SK-N-SH treated with all-trans-retinoic acid at 6 μM for 48 hours (cell line): Measurements from ENCODE around the gene SP3.

Experiments
- ATAC-seq: fragments of 200-7000 bp; cut with Tn5 transposase; 3 replicates; pipeline ENCODE4 v1.9.1; 2020; ENCODE audit warnings: mild to moderate bottlenecking, moderate library complexity
- ARNTL ChIP-seq: fragments of 450-650 bp; formaldehyde crosslinking; IDR thresholded peaks from 2 replicates; pipeline ENCODE4 v1.5.0; 2020; ENCODE audit warnings: low read depth, mild to moderate bottlenecking, moderate library complexity, borderline replicate concordance
- BACH2 ChIP-seq: fragments of 250-450 bp; sonication (Bioruptor Pico); IDR thresholded peaks from 2 replicates; pipeline ENCODE4 v1.9.0; 2021; ENCODE audit warnings: mild to moderate bottlenecking, borderline replicate concordance
- CREB5 ChIP-seq: fragments of 250-450 bp; sonication (Bioruptor Pico); IDR thresholded peaks from 2 replicates; pipeline ENCODE4 v1.5.1; 2020; ENCODE audit warnings: low read depth, mild to moderate bottlenecking, moderate library complexity
- CSDC2 ChIP-seq: fragments of 250-450 bp; sonication (Bioruptor Pico); IDR thresholded peaks from 2 replicates; pipeline ENCODE4 v1.5.0; 2020; ENCODE audit warnings: mild to moderate bottlenecking, moderate library complexity
- CSRNP3 ChIP-seq: fragments of 250-450 bp; sonication (Bioruptor Pico); IDR thresholded peaks from 2 replicates; pipeline ENCODE4 v1.5.1; 2021; ENCODE audit warnings: mild to moderate bottlenecking, moderate library complexity
- ESRRG ChIP-seq: fragments of 250-450 bp; sonication (Bioruptor Pico); IDR thresholded peaks from 2 replicates; pipeline ENCODE4 v1.6.1; 2021; ENCODE audit warnings: mild to moderate bottlenecking
- GLIS3 ChIP-seq: fragments of 250-450 bp; sonication (Bioruptor Pico); IDR thresholded peaks from 2 replicates; pipeline ENCODE4 v1.5.0; 2020; ENCODE audit warnings: mild to moderate bottlenecking, moderate library complexity
- OSR1 ChIP-seq: fragments of 250-450 bp; sonication (Bioruptor Pico); IDR thresholded peaks from 2 replicates; pipeline ENCODE4 v1.8.0; 2022; ENCODE audit warnings: moderate library complexity, mild to moderate bottlenecking, inconsistent platforms
- PATZ1 ChIP-seq: fragments of 250-450 bp; sonication (Bioruptor Pico); IDR thresholded peaks from 2 replicates; pipeline ENCODE4 v1.8.0; 2020; ENCODE audit warnings: mild to moderate bottlenecking, moderate library complexity, borderline replicate concordance
- POU6F1 ChIP-seq: fragments of 250-450 bp; sonication (Bioruptor Pico); IDR thresholded peaks from 2 replicates; pipeline ENCODE4 v1.8.0; 2021; ENCODE audit warnings: low read depth, mild to moderate bottlenecking, moderate library complexity, borderline replicate concordance
- PPARA ChIP-seq: fragments of 250-450 bp; sonication (Bioruptor Pico); IDR thresholded peaks from 2 replicates; pipeline ENCODE4 v1.5.0; 2020; ENCODE audit warnings: mild to moderate bottlenecking, borderline replicate concordance
- RARB ChIP-seq: fragments of 250-450 bp; sonication (Bioruptor Pico); IDR thresholded peaks from 2 replicates; pipeline ENCODE4 v1.8.0; 2021; ENCODE audit warnings: mild to moderate bottlenecking, moderate library complexity
- TCF4 ChIP-seq: fragments of 250-450 bp; sonication (Bioruptor Pico); IDR thresholded peaks from 2 replicates; pipeline ENCODE4 v1.8.0; 2021; ENCODE audit warnings: mild to moderate bottlenecking, moderate library complexity, borderline replicate concordance
- TOX ChIP-seq: fragments of 250-450 bp; sonication (Bioruptor Pico); IDR thresholded peaks from 2 replicates; pipeline ENCODE4 v1.8.0; 2021; ENCODE audit warnings: mild to moderate bottlenecking, moderate library complexity, borderline replicate concordance
- ZFP3 ChIP-seq: fragments of 250-450 bp; sonication (Bioruptor Pico); IDR thresholded peaks from 2 replicates; pipeline ENCODE4 v1.5.0; 2020; ENCODE audit warnings: mild to moderate bottlenecking, moderate library complexity
- ZFP30 ChIP-seq: fragments of 450-650 bp; formaldehyde crosslinking; IDR thresholded peaks from 2 replicates; pipeline ENCODE4 v1.5.0; 2022; ENCODE audit warnings: mild to moderate bottlenecking, moderate library complexity
- ZNF565 ChIP-seq: fragments of 450-650 bp; formaldehyde crosslinking; conservative IDR thresholded peaks from 2 replicates; pipeline ENCODE4 v1.5.0; 2020; ENCODE audit warnings: low read depth, mild to moderate bottlenecking, moderate library complexity
- ZNF8 ChIP-seq: fragments of 450-650 bp; formaldehyde crosslinking; IDR thresholded peaks from 2 replicates; pipeline ENCODE4 v1.5.0; 2020; ENCODE audit warnings: mild to moderate bottlenecking, moderate library complexity
- TF ChIP-seq, protein P1 (sequence below): fragments of 250-450 bp; sonication (Bioruptor Pico); IDR thresholded peaks from 2 replicates; pipeline ENCODE4 v1.5.0; 2020; ENCODE audit warnings: mild to moderate bottlenecking, moderate library complexity

The SP3 gene

DNA sequence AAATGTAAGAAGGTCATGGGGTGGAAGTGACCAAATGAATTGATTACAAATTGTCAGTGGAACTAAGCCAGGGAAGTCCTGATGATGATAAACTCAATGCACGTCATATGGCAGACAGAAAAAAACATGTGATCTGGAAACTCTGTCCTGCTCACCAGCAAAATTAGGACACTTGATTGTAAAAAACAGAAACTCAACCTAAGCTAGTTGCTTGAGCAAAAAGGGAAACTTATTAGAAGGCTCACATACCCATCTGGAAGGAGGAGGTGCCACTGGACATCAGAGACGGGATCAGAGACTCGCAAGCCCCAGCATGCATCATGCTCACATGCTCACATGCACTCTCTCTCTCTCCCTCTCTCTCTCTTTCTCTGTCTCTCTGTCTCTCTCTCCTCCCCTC, 96.8 kb downstream of the SP3 start (continued):
- TF ChIP-seq, protein P1, sequence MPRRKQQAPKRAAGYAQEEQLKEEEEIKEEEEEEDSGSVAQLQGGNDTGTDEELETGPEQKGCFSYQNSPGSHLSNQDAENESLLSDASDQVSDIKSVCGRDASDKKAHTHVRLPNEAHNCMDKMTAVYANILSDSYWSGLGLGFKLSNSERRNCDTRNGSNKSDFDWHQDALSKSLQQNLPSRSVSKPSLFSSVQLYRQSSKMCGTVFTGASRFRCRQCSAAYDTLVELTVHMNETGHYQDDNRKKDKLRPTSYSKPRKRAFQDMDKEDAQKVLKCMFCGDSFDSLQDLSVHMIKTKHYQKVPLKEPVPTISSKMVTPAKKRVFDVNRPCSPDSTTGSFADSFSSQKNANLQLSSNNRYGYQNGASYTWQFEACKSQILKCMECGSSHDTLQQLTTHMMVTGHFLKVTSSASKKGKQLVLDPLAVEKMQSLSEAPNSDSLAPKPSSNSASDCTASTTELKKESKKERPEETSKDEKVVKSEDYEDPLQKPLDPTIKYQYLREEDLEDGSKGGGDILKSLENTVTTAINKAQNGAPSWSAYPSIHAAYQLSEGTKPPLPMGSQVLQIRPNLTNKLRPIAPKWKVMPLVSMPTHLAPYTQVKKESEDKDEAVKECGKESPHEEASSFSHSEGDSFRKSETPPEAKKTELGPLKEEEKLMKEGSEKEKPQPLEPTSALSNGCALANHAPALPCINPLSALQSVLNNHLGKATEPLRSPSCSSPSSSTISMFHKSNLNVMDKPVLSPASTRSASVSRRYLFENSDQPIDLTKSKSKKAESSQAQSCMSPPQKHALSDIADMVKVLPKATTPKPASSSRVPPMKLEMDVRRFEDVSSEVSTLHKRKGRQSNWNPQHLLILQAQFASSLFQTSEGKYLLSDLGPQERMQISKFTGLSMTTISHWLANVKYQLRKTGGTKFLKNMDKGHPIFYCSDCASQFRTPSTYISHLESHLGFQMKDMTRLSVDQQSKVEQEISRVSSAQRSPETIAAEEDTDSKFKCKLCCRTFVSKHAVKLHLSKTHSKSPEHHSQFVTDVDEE, result no peak
- TF ChIP-seq PPARA (CRISPR knock-in tag), result no peak
- TF ChIP-seq, all 23 proteins: peak for 0

DNA sequence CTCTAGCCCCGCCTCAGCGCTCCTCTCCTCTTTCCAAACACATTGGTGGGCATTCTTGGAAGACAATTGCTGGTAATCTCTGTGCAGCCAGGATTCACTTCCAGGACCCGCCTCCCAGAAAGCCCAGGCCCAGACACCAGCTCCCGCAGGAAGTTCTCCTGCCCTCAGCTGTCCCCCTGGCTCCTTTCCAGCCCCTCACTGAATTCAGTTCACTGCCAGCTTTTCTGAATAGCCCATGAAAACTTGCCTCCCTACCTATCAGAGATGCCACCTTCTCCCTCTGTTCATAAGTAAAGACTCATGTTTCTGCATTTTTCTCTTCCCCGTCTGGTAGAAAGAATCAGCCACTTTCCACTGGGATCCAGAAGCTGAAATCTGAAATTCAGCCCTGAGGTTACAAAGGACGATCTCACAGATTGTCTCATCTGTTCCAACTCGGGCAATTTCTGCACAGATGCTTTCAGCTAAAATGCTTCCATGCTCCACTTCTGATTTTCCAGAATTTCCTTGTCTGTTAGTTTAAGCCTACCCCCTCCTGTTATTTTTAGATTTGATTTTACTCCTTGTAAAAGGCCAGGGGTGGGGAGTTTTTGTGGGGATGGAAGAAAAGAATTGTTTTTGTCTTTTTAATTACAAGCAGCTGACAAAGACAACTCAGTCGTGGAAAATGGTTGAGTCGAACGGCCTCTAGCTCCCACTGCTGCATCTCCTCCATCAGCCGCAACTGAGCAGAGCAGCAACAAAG, 98.1 kb downstream of the SP3 start:
- TF ChIP-seq TCF4 (peak; percentile 15; the same call in 1 of the 2 replicates), BACH2 (CRISPR knock-in tag) (no peak)
- TF ChIP-seq, all 23 proteins: peak for 1
- ATAC-seq, result no peak; the same call in 2 of the 3 replicates

- no peak for ATAC-seq
- TF ChIP-seq TCF4, result no peak
- TF ChIP-seq CSDC2 (CRISPR knock-in tag), result no peak
- TF ChIP-seq ZNF8, result no peak
- no peak for TF ChIP-seq ZFP30 (CRISPR knock-in tag)
- no peak for TF ChIP-seq RARB (CRISPR knock-in tag)
- no peak for TF ChIP-seq PATZ1 (CRISPR knock-in tag)
- no peak for TF ChIP-seq BACH2 (CRISPR knock-in tag)
- no peak for TF ChIP-seq GLIS3
- TF ChIP-seq PPARA (CRISPR knock-in tag), result no peak
- no peak for TF ChIP-seq ARNTL
- TF ChIP-seq ZFP3 (CRISPR knock-in tag), result no peak
- no peak for TF ChIP-seq OSR1
- TF ChIP-seq, protein P1, result no peak
- no peak for TF ChIP-seq ZNF565 (CRISPR knock-in tag)
- TF ChIP-seq POU6F1 (CRISPR knock-in tag), result no peak
These were observed 99.0 kb downstream of the SP3 start for GRCh38 chr2:173865971-173866873.

DNA sequence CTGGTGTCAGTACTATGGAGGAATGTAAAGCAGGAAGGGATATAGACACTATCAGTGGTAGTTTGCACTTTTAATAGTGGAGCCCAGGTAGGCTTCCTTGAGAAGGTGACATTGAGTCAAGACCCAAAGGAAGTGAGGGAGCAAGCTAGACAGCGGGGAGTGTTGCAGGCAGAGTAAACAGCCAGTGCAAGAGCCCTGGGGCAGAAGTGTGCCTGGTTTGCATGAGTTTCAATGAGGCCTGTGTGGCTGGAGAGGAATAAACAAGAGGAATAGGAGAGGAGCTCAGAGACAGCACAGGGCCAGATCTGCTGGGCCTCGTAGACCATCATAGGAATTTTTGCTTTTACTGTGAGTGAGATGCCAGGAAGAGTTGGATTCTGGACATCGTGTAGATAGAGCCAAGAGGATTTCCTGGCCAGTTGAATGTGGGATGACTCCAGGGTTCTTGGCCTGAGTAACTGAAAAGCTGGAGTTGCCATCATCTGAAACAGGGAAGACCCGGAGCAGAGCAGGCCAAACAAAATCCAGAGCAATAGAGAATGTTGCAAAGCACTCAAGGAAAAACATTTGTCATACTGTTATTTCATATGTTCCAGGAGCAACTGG, 102.5 kb downstream of the SP3 start:
- ATAC-seq, result no peak
- TF ChIP-seq CSDC2 (CRISPR knock-in tag) (no peak), CSRNP3 (no peak), TCF4 (no peak), ZFP30 (CRISPR knock-in tag) (no peak), OSR1 (no peak), TOX (CRISPR knock-in tag) (no peak), ESRRG (CRISPR knock-in tag) (no peak), CREB5 (CRISPR knock-in tag) (no peak), ZNF8 (no peak), ARNTL (no peak)
